Keratinocyte (primary cell): Measurements from ENCODE around the gene ZNF804A. TPM values are rescaled to one million over a fixed set of nuclear protein-coding genes. Genes with fewer than 3 reads are reported as not detected.

ENCODE experiments used
- DNase-seq: peaks from one replicate; pipeline ENCODE4 v3.0.0-alpha.2; 2011; ENCODE audit warnings: low read depth, missing footprints, low spot score
- FAIRE-seq: peaks from 2 replicates; lab custom pipeline; 2011; peaks lifted over from hg19 to GRCh38; lab: Jason Lieb, UNC
- H2AFZ ChIP-seq: 2 replicates; pipeline ENCODE4 v1.6.0; 2012; ENCODE audit warnings: low read length, control low read depth, inconsistent platforms; ENCODE audit not compliant: control insufficient read depth
- H3K27ac ChIP-seq: 2 replicates; pipeline ENCODE4 v1.5.1; 2011; ENCODE audit warnings: low read length; ENCODE audit not compliant: control insufficient read depth, insufficient read depth
- H3K27me3 ChIP-seq: 3 replicates; pipeline ENCODE4 v1.6.0; 2011; ENCODE audit warnings: low read length; ENCODE audit not compliant: control insufficient read depth, insufficient read depth; ENCODE audit errors: extremely low read depth
- H3K36me3 ChIP-seq, 2 experiments: 2 replicates in 1 of 2; 3 replicates in 1 of 2; pipeline ENCODE4 v1.5.1; 2011; ENCODE audit warnings: low read length in 2 of 2, mild to moderate bottlenecking in 1 of 2; ENCODE audit not compliant: control insufficient read depth in 2 of 2, insufficient read depth in 2 of 2; ENCODE audit errors: extremely low read depth in 1 of 2
- H3K4me1 ChIP-seq: 3 replicates; pipeline ENCODE4 v1.5.1; 2011; ENCODE audit warnings: low read length; ENCODE audit not compliant: control insufficient read depth, insufficient read depth; ENCODE audit errors: extremely low read depth
- H3K4me2 ChIP-seq: 3 replicates; pipeline ENCODE4 v1.6.0; 2011; ENCODE audit warnings: low read depth, low read length; ENCODE audit not compliant: control insufficient read depth, insufficient read depth; ENCODE audit errors: extremely low read depth
- H3K4me3 ChIP-seq, 3 experiments: fragments of 200-600 bp in 1 of 3; sonication (generic) in 1 of 3; 2 replicates in 2 of 3; 3 replicates in 1 of 3; pipeline ENCODE4 v1.5.1; 2011 to 2016; ENCODE audit warnings: low read length in 3 of 3, mild to moderate bottlenecking in 3 of 3, control low read depth in 2 of 3, inconsistent platforms in 1 of 3, low read depth in 1 of 3, mixed read lengths in 1 of 3, mixed run types in 1 of 3, moderate library complexity in 1 of 3; ENCODE audit not compliant: control insufficient read depth in 2 of 3, insufficient read depth in 2 of 3; ENCODE audit errors: extremely low read depth in 1 of 3
- H3K79me2 ChIP-seq: 2 replicates; pipeline ENCODE4 v1.6.0; 2012; ENCODE audit warnings: low read length; ENCODE audit not compliant: control insufficient read depth, insufficient read depth
- H3K9ac ChIP-seq: 3 replicates; pipeline ENCODE4 v1.6.0; 2011; ENCODE audit warnings: low read length; ENCODE audit not compliant: control insufficient read depth, insufficient read depth; ENCODE audit errors: extremely low read depth
- H3K9me1 ChIP-seq: 3 replicates; pipeline ENCODE4 v1.6.0; 2011; ENCODE audit warnings: low read length; ENCODE audit not compliant: control insufficient read depth, insufficient read depth; ENCODE audit errors: extremely low read depth
- H3K9me3 ChIP-seq: 2 replicates; pipeline ENCODE4 v1.5.1; 2012; ENCODE audit warnings: low read depth, low read length; ENCODE audit not compliant: control insufficient read depth
- H4K20me1 ChIP-seq: 3 replicates; pipeline ENCODE4 v1.6.0; 2011; ENCODE audit warnings: low read length; ENCODE audit not compliant: control insufficient read depth, insufficient read depth; ENCODE audit errors: extremely low read depth
- EZH2 ChIP-seq: IDR thresholded peaks from one replicate; pipeline ENCODE4 v1.6.1; 2012; ENCODE audit warnings: inconsistent platforms, mild to moderate bottlenecking, low read length, moderate library complexity
- dilution Hi-C: fragments of 300-500 bp; cut with MboI; formaldehyde crosslinking; loops from one replicate; pipeline ENCODE4 v1.7.0; 2020; ENCODE audit warnings: low sequenced_read_pairs; ENCODE audit not compliant: extremely low pct_ligation_motif_present
- polyA plus RNA-seq, 5 experiments: library from polyadenylated mRNA; depleted of rRNA in 3 of 5; stranded (reverse) in 3 of 5; stranded (forward) in 1 of 5; unstranded in 1 of 5; fragments of >200 nt; gene quantifications; 1 replicate in 1 of 5; 2 replicates in 3 of 5; 3 replicates in 1 of 5; pipeline versions ENCODE4 v1.2.1 to v1.2.3, GENCODE V29; 2011 to 2012; ENCODE audit warnings: missing spikeins in 2 of 5, low read depth in 1 of 5, low replicate concordance in 1 of 5
- TF ChIP-seq, protein P1 (sequence below), 3 experiments: IDR thresholded peaks in 1 of 3; conservative IDR thresholded peaks in 1 of 3; optimal IDR thresholded peaks in 1 of 3; 2 replicates in 2 of 3; 3 replicates in 1 of 3; pipeline versions ENCODE3 to v1.5.1; 2011; ENCODE audit warnings: low read length in 3 of 3, mild to moderate bottlenecking in 3 of 3, moderate library complexity in 2 of 3, control low read depth in 1 of 3, inconsistent platforms in 1 of 3; ENCODE audit not compliant: insufficient read depth in 2 of 3; ENCODE audit errors: extremely low read depth in 1 of 3

ZNF804A gene
- polyA plus RNA-seq, 1 donor (not counting 4 experiments of a cell fraction or from before 2014, with no cell fraction given): 0.08 TPM

DNA sequence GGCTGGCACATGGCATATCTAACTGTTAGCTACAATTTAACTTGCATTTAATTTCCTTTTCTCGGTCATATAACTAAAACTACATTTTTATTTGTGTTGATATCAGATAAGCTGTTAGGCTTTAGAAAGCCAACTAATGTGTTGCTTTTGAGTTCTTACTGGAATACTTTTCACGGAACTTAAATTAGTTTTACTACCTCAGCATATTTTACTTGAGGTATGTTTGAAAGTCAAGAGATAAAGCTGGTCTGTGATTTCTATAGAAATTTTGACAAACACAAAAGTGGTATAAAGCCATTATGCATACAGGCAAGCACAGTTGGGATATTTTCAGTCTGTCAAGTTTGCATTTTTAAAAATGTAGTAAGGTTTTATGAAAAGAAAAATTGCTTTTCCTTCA, 162.6 kb downstream of the ZNF804A start:
- H3K9ac ChIP-seq: no peak overlapping the region
- no peak overlapping the region for H2AFZ ChIP-seq
- DNase-seq (no peak), FAIRE-seq (no peak)
- H3K9me3 ChIP-seq: no peaks in the 10 kb centered on the region
- H3K4me2 ChIP-seq: no peak overlapping the region
- H3K4me3 ChIP-seq: no peak overlapping the region
- TF ChIP-seq EZH2: no peak
- TF ChIP-seq, protein P1, sequence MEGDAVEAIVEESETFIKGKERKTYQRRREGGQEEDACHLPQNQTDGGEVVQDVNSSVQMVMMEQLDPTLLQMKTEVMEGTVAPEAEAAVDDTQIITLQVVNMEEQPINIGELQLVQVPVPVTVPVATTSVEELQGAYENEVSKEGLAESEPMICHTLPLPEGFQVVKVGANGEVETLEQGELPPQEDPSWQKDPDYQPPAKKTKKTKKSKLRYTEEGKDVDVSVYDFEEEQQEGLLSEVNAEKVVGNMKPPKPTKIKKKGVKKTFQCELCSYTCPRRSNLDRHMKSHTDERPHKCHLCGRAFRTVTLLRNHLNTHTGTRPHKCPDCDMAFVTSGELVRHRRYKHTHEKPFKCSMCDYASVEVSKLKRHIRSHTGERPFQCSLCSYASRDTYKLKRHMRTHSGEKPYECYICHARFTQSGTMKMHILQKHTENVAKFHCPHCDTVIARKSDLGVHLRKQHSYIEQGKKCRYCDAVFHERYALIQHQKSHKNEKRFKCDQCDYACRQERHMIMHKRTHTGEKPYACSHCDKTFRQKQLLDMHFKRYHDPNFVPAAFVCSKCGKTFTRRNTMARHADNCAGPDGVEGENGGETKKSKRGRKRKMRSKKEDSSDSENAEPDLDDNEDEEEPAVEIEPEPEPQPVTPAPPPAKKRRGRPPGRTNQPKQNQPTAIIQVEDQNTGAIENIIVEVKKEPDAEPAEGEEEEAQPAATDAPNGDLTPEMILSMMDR (optimal IDR thresholded peaks at IDR 0.05 in 1 of 3, IDR thresholded peaks at IDR 0.05 in 1 of 3, conservative IDR thresholded peaks at IDR 0.05 in 1 of 3; ENCODE audit: extremely low read depth in 1 of 3, insufficient read depth in 2 of 3, low read length in 3 of 3): no peak
- H3K9me1 ChIP-seq: no peaks in the 10 kb centered on the region
- no peaks in the 10 kb centered on the region for H3K27me3 ChIP-seq
- no peaks in the 10 kb centered on the region for H3K79me2 ChIP-seq
- H3K4me1 ChIP-seq: no peaks in the 10 kb centered on the region
- dilution Hi-C loops: no loop called here
- H4K20me1 ChIP-seq: no peaks in the 10 kb centered on the region
- H3K36me3 ChIP-seq: no peaks in the 10 kb centered on the region
- no peak overlapping the region for H3K27ac ChIP-seq

DNA sequence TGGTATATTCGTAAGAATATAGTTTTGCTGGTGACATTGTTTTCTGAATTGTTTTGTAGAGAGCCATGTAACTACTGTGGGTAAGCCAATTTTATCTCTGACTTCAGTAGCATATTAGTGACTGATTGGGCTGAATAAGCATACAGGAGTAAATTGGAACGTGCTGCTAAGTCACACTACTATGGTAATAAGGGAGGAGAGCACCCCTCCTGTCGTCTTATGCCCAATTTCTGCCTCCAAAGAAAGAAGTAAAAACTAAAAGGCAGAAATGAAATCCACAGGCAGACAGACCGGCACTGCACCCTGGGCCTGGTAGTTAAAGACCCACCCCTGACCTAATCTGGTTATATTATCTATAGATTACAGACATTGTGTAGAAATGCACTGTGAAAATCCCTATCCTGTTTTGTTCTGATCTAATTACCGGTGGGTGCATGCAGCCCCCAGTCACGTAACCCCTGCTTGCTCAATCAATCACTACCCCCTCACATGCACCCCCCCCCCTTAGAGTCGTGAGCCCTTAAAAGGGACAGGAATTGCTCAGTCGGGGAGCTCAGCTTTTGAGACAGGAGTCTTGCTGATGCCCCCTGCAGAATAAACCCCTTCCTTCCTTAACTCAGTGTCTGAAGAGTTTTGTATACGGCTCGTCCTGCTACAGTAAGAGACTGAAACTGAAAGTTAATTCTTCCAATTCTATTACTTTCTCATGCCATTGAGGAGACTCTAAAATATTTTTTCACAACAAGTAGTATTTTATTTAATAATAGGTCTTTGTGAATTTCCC, 167.0 kb downstream of the ZNF804A start:
- H3K4me2 ChIP-seq: no peak overlapping the region
- H3K9ac ChIP-seq: no peak overlapping the region
- H3K27me3 ChIP-seq: no peaks in the 10 kb centered on the region
- no peak for FAIRE-seq
- no peak for DNase-seq
- H2AFZ ChIP-seq: no peak overlapping the region
- no peaks in the 10 kb centered on the region for H4K20me1 ChIP-seq
- no peak overlapping the region for H3K27ac ChIP-seq
- H3K4me3 ChIP-seq: no peak overlapping the region
- H3K36me3 ChIP-seq: no peaks in the 10 kb centered on the region
- dilution Hi-C loops: no loop called here
- H3K4me1 ChIP-seq: no peaks in the 10 kb centered on the region
- TF ChIP-seq, protein P1 (optimal IDR thresholded peaks at IDR 0.05 in 1 of 3, IDR thresholded peaks at IDR 0.05 in 1 of 3, conservative IDR thresholded peaks at IDR 0.05 in 1 of 3; ENCODE audit: extremely low read depth in 1 of 3, insufficient read depth in 2 of 3, low read length in 3 of 3): no peak
- TF ChIP-seq EZH2: no peak
- no peaks in the 10 kb centered on the region for H3K9me1 ChIP-seq
- H3K9me3 ChIP-seq: no peaks in the 10 kb centered on the region
- H3K79me2 ChIP-seq: no peaks in the 10 kb centered on the region
